ENCODE results near the gene DDHD1. TPM values are rescaled to one million over a fixed set of nuclear protein-coding genes. Genes with fewer than 3 reads are reported as not detected.

Gene DDHD1
- total RNA-seq, 1 donor from 2014 or later = 14.5 TPM

- H3K36me3 ChIP-seq (ENCODE audit: insufficient read depth, low read length) = no peaks in the 10 kb centered on the region
- peaks cover 5% of the 10 kb centered on the region for H3K4me1 ChIP-seq (ENCODE audit: insufficient read depth, low read length)
- H3K36me3 Mint-ChIP-seq (ENCODE audit: low read depth, unreplicated experiment) = no peaks in the 10 kb centered on the region
- H2AFZ ChIP-seq (ENCODE audit: low read depth, low read length) = no peak overlapping the region
- no peaks in the 10 kb centered on the region for H3K27me3 ChIP-seq (ENCODE audit: insufficient read depth, low read length)
- H3K4me3 Mint-ChIP-seq (ENCODE audit: unreplicated experiment) = no peak overlapping the region
- no peak overlapping the region for H3K9ac ChIP-seq (ENCODE audit: low read length)
- no peaks in the 10 kb centered on the region for H3K27me3 Mint-ChIP-seq (ENCODE audit: low read depth, unreplicated experiment)
- TF ChIP-seq EZH2 (IDR thresholded peaks at IDR 0.05; ENCODE audit: insufficient read depth, low read length) (no peak), CTCF (IDR thresholded peaks at IDR 0.05; ENCODE audit: insufficient read depth, low read depth, low read length) (no peak)
- H3K9me3 ChIP-seq (ENCODE audit: insufficient read depth, low read depth, low read length) = no peaks in the 10 kb centered on the region
- H3K4me1 Mint-ChIP-seq (ENCODE audit: low read depth, unreplicated experiment) = peaks cover 6% of the 10 kb centered on the region
- no peak overlapping the region for H3K4me2 ChIP-seq (ENCODE audit: low read length)
- no peaks in the 10 kb centered on the region for H3K79me2 ChIP-seq (ENCODE audit: insufficient read depth, low read length)
- FAIRE-seq (no peak), DNase-seq (ENCODE audit: low read depth) (no peak)
- no peaks in the 10 kb centered on the region for H4K20me1 ChIP-seq (ENCODE audit: insufficient read depth, low read length)
- H3K27ac ChIP-seq (ENCODE audit: low read depth, low read length) = no peak overlapping the region
- H3K9me3 Mint-ChIP-seq (ENCODE audit: unreplicated experiment) = no peaks in the 10 kb centered on the region
- H3K27ac Mint-ChIP-seq (ENCODE audit: unreplicated experiment) = no peak overlapping the region
- no peak overlapping the region for H3K4me3 ChIP-seq (ENCODE audit: insufficient read depth, low read depth, low read length)
These were observed 150.5 kb downstream of the DDHD1 start for GRCh38 chr14:53002576-53002975.

DNA sequence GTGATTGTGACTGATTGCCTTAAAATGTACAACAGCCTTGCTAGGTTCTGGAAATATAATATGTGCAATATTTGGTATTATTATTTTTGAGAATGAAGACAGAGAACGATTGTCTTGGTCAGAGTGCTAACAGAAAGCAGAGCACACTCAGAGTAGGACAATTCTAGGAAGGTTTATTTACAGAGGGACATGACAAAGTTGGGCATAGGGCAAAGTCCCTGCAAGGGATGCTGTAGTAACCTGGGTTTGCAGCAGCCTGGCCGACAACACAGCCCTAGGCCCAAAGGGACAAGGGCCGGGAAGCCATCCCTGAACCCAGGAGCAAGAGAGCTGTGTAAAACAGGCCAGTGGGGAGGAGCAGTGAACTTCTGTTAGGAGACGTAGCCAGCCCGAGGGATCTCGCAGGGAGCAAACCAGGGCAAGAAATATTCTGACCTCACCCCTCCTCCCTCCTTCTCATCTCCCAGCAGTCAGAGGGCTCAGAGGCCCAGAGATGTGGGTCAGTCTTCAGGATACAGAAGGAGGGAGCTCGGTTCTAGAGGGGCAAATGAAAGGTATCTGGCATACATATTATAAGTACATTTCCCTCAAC is 151.2 kb downstream of the DDHD1 start:
- Mint-ChIP-seq H3K36me3 (ENCODE audit: low read depth, unreplicated experiment) (no peaks in the 10 kb centered on the region), H3K27ac (ENCODE audit: unreplicated experiment) (peak overlapping the region; percentile 3), H3K4me1 (ENCODE audit: low read depth, unreplicated experiment) (peaks cover 4% of the 10 kb centered on the region), H3K27me3 (ENCODE audit: low read depth, unreplicated experiment) (no peaks in the 10 kb centered on the region), H3K9me3 (ENCODE audit: unreplicated experiment) (no peaks in the 10 kb centered on the region), H3K4me3 (ENCODE audit: unreplicated experiment) (no peak overlapping the region)
- Histone ChIP-seq H3K27me3 (ENCODE audit: insufficient read depth, low read length) (no peaks in the 10 kb centered on the region), H3K79me2 (ENCODE audit: insufficient read depth, low read length) (no peaks in the 10 kb centered on the region), H3K27ac (ENCODE audit: low read depth, low read length) (no peak overlapping the region), H3K9ac (ENCODE audit: low read length) (no peak overlapping the region), H3K9me3 (ENCODE audit: insufficient read depth, low read depth, low read length) (no peaks in the 10 kb centered on the region), H4K20me1 (ENCODE audit: insufficient read depth, low read length) (no peaks in the 10 kb centered on the region), H3K4me3 (ENCODE audit: insufficient read depth, low read depth, low read length) (no peak overlapping the region), H2AFZ (ENCODE audit: low read depth, low read length) (no peak overlapping the region), H3K4me1 (ENCODE audit: insufficient read depth, low read length) (peaks cover 5% of the 10 kb centered on the region), H3K36me3 (ENCODE audit: insufficient read depth, low read length) (no peaks in the 10 kb centered on the region), H3K4me2 (ENCODE audit: low read length) (no peak overlapping the region)
- no peak for FAIRE-seq
- DNase-seq (ENCODE audit: low read depth) = no peak
- TF ChIP-seq EZH2 (IDR thresholded peaks at IDR 0.05; ENCODE audit: insufficient read depth, low read length) = no peak
- no peak for TF ChIP-seq CTCF (IDR thresholded peaks at IDR 0.05; ENCODE audit: insufficient read depth, low read depth, low read length)

DNA sequence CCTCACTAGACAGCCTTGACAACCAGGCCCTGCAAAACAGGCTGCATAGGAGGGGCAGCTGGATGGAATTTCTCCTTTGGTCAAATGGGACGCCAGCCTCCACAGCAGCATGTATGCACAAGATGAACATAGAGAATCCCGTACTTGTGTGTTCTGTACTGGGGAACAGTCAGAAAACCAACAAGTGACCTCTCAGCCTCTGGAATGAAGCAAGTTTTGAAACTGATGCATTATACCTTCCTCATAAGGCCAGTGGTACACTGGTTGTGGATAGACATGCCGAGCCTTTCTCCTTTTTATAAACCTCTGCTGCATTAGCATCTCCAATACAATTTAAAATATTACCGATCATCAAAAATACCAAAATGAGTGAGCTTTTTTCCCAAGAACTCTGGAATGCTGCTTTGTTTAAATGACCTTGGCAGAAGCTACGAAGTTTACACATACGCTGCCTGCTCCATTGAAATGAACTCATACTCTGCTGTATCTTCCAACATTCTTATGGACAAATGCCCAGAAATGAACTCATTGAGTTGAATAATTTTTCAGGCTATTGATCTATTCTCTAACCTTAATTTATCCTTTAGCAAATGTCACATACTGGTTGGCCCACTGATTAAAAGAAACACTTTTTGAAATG is 154.6 kb downstream of the DDHD1 start:
- peak; percentile 69 for FAIRE-seq
- DNase-seq (ENCODE audit: low read depth) = peak; percentile 95
- peak overlapping the region; percentile 1 for H3K27ac ChIP-seq (ENCODE audit: low read depth, low read length)
- H3K4me1 ChIP-seq (ENCODE audit: insufficient read depth, low read length) = peaks cover 5% of the 10 kb centered on the region
- H4K20me1 ChIP-seq (ENCODE audit: insufficient read depth, low read length) = no peaks in the 10 kb centered on the region
- peak overlapping the region; percentile 63 for H3K4me2 ChIP-seq (ENCODE audit: low read length)
- peaks cover 4% of the 10 kb centered on the region for H3K4me1 Mint-ChIP-seq (ENCODE audit: low read depth, unreplicated experiment)
- TF ChIP-seq EZH2 (IDR thresholded peaks at IDR 0.05; ENCODE audit: insufficient read depth, low read length) (no peak), CTCF (IDR thresholded peaks at IDR 0.05; ENCODE audit: insufficient read depth, low read depth, low read length) (no peak)
- no peak overlapping the region for H3K4me3 ChIP-seq (ENCODE audit: insufficient read depth, low read depth, low read length)
- peak overlapping the region; percentile 24 for H2AFZ ChIP-seq (ENCODE audit: low read depth, low read length)
- peaks cover 2% of the 10 kb centered on the region for H3K9me3 ChIP-seq (ENCODE audit: insufficient read depth, low read depth, low read length)
- no peak overlapping the region for H3K27ac Mint-ChIP-seq (ENCODE audit: unreplicated experiment)
- H3K9ac ChIP-seq (ENCODE audit: low read length) = no peak overlapping the region
- no peaks in the 10 kb centered on the region for H3K36me3 ChIP-seq (ENCODE audit: insufficient read depth, low read length)
- H3K27me3 Mint-ChIP-seq (ENCODE audit: low read depth, unreplicated experiment) = no peaks in the 10 kb centered on the region
- H3K27me3 ChIP-seq (ENCODE audit: insufficient read depth, low read length) = no peaks in the 10 kb centered on the region
- no peaks in the 10 kb centered on the region for H3K9me3 Mint-ChIP-seq (ENCODE audit: unreplicated experiment)
- no peaks in the 10 kb centered on the region for H3K79me2 ChIP-seq (ENCODE audit: insufficient read depth, low read length)
- no peaks in the 10 kb centered on the region for H3K36me3 Mint-ChIP-seq (ENCODE audit: low read depth, unreplicated experiment)
- H3K4me3 Mint-ChIP-seq (ENCODE audit: unreplicated experiment) = no peak overlapping the region

Data from astrocyte (in vitro differentiated cells and primary cell).